Putamen (tissue), 1 donor: ENCODE results near the gene AFAP1L1.
A peak's percentile ranks its signal among the peaks of the same experiment; 100 is the strongest.
"Not testable (repeated sequence)": the region's sequence is repeated elsewhere in the genome, so short reads cannot be mapped to it uniquely, and the experiment has no call there.

ENCODE experiments used
- DNase-seq: peaks from one replicate; pipeline ENCODE4 v3.0.0-alpha.2; 2016; ENCODE audit warnings: low spot score

The AFAP1L1 gene

DNA sequence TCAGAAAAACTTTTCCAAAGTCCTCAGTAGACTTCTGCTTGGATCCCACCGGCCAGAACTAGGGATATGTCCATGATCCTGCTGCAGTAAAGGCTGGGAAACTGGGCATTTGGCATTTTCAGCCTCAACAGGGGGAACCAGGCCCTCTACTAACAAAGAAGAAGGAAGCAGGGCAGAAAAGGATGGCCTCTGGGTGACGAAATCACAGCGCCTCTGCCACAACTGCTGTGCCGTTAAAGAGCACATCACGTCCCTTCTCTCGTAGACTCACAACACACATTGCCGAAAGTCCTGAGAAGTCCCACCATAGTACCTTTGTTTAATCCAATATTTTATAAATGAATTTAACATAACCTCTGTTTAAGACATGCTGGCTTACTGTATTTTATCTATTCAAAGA, 10.4 kb upstream of the AFAP1L1 start:
- DNase-seq = no peak

DNA sequence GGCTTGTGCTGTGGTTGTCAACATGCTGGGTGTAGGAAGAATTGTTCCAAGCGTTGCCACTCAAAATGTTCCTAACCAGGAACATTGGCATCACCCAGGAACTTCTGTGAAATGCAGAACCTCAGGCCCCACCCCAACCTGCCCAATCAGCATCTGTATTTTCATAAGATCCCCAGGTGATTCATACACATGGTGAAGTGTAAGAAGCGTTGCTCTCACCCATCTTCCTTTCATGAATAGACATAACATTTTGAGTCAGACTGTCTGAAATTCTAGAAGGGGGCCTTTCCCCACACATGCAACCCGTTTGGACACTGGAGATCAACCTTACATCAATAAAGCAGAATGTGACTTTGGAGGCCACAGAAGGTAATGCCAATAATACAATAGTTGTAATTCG, 9.3 kb upstream of the AFAP1L1 start:
- no peak for DNase-seq

DNA sequence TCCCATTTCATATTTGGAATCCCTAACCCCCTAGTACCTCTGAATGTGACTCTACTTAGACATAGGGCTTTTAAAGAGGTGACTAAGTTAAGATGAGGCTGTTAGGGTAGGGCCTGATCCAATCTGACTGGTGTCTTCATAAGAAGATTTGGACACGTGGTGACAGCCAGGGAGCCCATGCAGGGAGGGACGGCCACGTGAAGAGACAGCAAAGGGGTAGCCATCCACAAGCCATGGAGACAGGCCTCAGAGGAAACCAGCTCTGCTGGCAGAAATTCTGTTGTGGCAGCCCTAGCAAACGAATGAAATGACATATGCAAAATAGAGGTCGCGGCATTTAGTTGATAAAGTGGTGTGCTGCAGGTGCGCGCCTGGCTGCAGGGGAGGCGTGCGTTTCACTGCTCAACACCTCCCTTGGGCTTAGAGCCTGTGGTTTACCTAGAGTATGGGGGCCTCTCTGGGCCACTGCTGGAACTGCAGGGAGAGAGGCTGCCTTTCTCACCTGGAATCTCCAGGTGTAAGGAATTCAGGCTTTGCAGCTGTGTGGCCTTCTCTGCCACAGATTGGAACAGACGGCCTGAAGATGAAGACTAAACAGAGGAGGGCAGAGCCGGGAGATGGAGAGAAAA, 7.1 kb upstream of the AFAP1L1 start:
- no peak for DNase-seq

DNA sequence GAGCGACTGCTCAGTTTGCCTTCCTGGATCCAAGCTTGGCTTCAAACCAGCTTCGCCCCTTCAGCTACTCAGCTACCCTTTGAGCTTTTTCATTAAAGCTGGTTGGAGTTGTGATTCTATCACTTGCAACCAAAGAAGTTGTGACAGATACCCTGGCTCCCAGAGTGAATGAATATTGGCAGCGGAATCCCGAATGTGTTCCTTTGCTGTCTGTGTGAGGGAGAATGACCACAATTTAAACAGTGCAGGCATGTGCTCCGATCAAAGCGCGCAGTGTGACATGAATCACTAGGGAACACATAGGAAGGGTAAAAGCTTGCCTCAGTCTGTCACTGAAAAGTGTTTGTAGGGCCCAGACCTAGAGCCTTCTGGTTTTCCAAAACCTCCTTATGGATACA, 6.6 kb upstream of the AFAP1L1 start:
- DNase-seq = no peak

DNA sequence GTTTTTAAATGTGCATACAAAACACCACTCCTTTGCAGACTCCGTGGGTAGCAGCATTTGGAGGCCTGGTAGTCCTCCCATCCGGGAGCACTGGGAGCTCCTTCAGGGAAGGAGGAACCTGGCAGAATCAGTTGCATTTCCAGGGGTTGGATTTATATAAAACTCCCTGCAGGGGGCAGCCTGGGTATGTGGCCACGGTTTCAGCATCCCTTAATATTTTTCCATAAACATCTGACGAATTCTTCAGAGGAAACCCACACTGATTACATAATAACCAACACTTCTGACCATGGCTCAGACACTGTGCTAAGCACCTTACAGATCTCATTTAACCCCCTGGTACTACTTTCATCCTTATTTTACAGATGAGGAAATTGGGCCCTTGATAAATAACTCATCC, 6.1 kb upstream of the AFAP1L1 start:
- no peak for DNase-seq

DNA sequence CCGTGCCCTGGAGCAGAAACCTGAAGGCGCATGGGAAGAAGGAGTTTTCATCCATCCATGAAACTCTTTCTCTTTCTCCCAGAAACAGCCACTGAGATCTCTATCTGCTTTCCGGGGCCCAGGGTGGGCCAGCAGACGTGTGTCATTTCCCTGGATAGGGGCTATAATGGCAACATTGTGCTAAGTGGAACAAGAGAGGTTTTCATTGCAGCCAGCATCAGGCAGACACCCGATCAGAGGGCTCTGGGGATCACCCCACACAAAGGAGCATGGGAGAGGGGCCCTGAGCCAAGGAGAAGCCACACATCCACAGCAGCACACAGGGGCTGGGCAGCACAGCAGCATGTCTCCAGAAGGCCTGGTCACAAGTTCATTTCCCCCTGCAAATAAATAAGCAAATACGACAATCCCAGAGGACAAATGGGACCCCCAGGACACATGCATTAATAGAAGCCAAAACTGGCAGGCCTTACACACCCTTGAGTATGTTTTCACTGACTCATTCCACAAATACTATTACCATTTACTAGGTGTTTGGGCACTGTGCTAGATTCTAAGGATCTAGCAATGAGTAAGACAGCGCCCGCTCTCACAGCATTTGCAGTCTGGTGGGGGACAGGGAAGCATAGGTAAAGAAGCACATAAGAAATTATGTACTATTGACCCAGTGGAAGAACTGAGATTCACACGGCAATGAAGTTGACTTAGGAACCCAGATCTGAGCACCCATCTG, 4.3 kb upstream of the AFAP1L1 start:
- DNase-seq = peak; percentile 91

DNA sequence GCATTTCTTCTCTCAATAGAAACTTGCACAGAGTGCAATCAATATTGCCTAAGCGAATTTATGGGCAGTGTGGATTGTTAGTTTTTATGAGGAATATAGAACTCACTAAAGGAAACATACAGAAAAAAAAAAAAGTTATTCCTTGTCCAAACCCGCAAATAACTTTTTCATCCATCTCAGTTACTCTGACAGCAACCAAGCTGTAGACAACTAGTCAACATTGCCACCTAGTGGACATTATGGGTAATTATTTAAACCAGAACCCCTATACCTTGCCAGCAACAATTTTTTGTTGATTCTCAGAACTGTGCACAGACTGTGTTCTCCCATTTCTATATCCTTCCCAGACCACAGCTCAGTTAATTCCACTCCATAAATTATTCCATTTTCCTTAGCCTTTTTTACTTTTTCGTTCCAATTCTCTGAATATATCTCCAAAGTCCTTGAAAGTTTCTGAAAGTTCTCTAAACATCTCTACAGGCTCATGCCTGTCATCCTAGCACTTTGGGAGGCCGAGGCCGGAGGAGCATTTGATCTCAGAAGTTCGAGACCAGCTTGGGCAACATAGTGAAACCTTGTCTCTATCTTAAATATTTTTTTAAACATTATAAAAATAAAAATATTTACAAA, 2.6 kb upstream of the AFAP1L1 start:
- peak; percentile 57 for DNase-seq

DNA sequence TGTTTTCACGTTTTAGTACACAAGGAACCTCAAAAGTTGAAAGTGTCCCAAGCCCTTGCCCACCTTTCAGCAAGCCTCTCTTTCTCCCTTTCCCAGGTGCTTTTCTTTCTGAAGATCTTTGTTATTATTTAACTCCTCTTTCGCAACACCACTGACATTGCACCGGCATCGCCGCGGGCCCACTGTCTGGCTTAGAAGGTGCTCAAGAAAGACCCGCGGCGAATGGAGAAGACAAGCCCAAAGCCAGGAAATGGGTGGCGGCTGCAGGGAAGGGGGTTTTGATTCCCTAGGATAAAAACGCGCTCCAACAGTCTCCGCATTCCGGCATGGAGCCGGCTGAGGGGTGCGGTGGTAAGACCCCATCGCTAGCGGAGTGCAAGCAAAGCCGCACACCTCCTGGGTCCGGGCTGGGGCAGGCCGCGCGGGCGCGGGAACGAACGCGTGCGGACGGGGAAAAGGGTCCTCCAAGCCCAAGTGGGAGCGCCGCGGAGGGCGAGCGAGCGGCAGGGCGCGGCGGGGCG, 404 bp upstream of the AFAP1L1 start:
- DNase-seq = no peak

DNA sequence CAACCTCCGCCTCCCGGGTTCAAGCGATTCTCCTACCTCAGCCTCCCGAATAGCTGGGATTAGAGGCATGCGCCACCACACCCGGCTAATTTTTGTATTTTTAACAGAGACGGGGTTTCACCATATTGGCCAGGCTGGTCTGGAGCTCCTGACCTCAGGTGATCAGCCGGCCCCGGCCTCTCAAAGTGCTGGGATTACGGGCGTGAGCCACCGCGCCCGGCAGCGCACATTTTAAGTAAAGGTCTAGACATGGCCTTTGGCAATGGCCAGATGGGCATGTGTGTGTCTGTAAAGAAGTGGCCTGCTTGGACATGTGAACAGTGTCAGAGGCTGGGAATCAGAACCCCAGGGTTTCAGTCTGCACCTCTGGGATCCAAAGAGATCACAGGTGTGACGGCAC, 1.1 kb downstream of the AFAP1L1 start:
- DNase-seq = not testable (repeated sequence)

DNA sequence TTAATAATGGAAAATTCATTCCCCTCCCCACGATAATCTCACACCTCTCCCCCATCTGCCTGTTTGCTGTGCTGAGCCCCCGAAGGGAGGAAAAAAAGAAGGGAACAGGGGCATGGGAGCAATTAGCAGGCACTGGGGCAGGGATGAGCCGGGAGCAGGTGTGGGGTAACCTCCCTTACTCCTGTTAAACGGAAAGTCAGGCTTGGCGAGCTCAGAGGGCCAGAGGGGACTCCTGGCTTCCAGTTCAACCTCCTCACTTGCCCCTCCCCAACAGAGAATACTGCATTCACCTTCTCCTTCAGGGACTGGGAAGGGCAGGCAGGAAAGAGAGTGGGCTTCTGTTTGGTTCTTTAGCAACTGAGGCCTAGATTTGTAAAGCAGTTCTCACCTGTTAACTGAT, 1.6 kb downstream of the AFAP1L1 start:
- no peak for DNase-seq

DNA sequence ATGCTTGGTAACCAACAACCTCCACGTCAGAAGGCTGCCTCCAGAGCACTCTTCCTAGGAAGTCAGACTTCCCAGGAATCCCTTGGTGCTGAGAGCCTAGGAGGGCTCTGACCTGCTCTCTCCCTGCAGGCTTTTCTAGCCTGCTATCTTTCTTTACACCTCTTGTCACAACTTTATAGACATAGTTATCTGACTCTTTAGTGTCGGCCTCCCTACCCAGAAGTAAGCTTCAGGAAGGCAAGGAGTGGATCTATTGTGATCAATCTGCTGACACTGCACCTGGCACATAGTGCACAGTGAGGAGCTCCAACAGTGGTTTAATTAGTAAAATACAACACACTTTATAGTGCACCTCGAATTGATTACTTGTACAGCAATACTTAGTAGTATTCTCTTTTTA, 2.3 kb downstream of the AFAP1L1 start:
- no peak for DNase-seq

DNA sequence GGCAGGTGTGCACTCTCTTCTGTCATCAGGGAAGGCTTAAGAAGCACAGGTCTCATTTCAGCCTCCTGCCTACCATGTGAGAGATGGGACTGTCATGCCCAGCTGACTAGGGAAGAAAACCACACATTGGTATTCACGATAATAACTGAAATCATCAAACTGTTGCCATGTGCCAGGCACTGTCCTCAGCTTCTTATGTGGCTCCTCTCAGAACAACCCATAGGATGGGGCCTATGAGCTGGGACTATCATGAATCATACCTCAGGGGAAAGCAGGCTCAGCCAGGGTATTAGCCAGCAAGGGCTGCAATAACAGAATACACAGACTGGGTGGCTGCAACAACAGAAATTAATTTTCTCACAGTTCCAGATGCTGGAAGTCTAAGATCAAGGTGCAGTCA, 3.3 kb downstream of the AFAP1L1 start:
- no peak for DNase-seq

DNA sequence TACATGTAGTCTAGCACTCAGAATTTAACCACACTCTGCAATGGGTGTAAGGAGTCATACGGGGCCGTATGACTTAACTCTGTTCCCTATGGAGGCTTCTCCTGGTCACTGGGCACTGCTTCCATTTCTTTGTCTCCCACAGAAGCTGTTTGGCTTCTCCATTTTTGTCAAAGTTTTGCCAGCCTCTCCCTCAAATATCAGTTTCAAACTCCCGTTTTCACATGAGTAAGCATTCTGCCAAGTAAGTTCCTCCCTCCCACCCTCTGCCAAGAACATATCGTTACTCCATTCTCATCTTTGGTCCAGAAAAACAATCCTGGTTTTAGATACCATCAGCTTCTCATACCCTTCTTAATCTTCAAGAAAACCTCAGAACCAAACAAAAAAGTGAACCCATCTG, 6.1 kb downstream of the AFAP1L1 start:
- DNase-seq = no peak

DNA sequence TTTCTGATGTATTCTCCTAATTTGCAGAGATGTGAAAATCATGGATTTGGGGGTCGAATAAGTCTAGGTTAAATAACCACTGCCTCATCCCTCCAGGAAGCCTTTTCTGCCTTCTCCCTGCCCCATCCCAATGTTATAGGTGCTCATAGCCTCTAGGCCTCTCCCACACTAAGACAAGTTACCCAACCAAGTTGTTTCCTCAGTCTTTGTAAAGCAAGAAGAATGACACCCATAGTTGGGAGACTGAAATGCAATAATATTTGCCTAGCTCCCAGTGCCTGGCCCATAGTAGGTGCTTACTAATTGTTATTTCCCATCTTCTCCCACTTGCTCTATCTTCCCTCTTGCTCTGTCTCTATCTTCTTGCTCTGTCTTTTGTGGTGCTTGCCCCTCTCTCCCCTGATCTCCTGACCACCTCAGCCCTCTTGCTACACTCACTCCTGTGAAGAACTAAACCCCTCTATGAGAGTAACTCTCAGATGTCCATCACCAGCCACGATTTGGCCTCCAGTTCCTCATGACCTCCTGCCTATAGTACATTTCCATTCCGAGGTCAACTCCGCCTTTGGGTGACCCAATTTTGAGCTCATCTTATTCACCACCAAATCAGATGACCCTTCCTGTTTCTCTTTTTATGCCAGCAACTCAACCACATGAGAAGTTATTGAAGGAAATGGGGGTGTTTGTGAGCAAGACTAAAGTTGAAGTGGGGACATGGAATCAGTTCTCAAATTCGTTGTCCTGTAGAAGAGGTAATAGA, 7.0 kb downstream of the AFAP1L1 start:
- DNase-seq = no peak

DNA sequence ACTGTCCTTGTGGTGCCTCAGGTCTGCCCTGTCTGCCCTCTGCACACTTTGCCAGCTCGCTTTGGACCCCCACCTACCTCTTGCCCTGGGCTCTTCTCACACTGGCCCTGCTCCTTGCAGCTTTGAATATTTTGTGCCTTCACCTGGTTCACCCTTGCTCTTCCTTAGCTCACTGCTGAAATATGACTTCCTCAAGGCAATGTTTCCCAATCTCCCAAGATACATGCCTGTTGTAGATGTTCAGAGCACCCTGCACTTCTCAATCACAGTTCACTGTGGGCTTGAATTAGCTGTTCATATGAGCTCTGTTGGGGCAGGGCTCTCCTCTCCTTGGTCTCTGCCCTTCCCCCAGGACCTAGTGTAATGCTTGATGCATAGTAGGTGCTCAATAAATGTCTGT, 8.0 kb downstream of the AFAP1L1 start:
- no peak for DNase-seq

DNA sequence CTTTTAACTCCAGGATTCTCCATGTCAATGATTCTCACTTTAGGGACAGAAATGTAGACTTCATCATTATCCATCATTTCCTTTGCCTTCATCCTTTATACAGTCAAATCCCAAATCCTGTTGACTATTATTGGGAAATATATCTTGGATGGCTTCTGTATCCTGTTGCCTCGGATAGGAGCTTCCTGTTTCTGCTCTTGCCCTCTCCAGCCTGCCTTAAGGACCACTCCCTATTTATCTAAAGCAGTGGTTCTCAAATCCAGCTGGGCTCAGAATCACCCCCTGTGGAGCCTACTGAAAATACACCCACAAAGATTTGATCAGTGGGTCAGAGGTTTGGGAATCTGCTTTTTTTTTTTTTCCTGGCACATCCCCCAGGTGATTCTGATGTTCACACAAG, 8.5 kb downstream of the AFAP1L1 start:
- DNase-seq = no peak

DNA sequence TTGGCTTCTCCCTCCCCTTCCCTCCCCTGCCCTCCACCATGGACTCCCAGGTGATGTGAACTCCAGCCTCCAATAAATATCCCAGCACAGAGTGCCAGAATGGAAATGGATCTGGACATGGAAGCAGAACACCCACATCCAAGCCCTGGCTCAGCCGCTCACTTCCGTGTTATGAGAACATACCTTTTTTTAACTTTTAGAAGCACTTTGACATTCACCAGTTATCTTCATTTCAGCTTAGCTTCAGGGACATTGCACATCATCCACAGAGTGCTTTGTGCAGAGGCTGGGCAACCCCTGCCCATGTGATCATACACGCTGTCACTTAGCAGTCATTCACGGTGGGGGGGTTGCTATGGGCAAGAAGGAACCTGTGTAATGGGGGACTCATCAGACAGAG, 9.1 kb downstream of the AFAP1L1 start:
- no peak for DNase-seq

DNA sequence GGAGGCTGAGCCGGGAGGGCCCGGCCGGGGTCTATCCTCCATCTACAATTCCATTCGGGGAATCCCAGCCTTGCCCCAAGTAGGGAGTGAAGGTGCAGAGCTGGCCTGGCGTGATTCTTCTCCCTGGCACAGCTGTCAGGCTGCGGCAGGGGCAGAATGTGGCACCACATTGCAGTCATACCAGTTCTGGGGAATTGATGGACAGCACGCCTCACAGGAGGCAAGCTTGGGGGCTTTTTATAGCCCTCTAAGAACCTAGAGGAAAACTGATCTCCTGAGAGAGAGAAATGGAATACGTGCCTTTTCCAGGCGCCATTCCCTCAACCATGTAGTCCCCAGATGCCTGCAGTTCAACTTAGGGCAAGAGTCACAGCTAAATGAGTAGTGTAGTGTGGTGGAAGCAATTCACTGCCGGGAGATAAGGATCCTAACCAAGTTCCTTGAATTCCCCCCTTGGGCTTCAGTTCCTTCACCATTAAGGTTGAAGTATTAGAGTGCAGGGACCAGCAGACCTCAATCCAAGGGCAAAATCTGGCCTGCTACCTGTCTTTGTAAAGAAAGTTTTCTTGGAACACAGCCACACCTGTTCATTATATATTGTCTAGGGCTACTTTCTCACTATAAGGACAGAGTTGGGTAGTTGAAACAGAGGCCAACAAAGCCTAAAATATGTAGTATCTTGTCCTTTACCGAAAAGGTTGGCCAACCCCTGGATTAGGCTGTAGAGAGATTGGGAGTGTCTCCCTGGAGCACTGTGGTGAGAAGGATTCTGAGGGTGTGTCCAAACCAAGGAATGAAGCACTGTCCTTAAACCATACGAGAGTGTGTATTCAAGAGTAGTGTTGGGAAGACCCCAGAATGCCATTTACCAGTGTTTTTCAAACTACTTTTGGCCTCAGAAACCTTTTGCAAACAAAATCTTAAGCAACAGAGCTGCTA, 10.6 kb downstream of the AFAP1L1 start:
- DNase-seq = no peak

DNA sequence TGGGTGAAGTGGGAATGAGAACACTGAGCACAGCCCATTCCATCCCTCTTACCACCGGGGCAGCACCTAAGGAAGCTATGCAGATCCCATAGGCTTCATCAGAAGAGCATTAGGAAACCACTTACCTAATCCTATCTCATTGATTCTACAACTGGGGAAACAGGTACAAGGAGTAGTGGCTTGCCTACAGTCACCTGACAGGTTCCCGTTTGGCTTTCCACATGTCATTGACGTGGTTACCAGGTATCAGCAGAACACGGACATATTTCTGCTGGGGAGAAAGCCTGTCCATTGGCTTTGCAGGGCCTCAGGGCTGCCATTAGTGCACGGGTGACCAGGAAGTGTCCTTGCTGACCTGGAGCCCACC, 11.3 kb downstream of the AFAP1L1 start:
- no peak for DNase-seq

DNA sequence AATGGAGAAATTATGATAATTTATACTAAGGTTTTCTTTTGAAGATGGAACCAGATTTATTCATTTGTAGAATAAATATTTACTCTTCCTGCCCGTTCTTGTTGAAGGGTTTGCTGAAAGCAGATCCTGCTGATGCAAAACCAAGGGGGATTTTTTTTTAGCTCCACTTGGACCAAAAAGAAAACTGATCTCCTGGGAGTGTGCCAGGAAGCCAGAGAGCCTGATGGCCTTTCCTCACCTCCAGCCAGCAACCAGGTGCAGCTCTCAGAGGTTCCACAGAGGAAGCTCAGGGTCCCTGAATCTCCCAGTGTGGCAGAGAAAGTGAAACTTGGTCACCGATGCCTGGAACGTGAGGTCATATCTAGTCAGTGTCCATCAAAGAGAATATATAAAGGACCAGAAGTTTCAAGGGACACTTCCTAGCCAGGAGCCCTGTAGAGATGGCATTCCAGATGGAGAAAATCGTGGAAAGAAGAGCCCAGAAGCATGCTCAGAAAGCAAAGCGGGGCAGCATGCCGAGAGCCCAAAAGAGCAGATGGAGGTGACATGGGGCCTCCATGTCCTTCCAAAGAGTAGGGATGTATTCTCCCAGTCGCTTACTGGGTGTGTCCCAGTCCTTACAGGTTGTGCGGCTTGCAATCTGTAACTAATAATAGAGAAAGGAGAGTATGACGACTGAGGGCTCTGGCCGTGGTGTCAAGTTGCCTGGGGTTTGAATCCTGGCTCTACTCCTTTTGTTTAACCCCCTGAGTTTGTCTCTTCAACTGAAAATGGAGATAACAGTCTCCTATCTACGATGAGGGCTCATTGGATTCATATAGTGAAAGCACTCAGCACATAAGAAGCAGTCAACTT, 12.2 kb downstream of the AFAP1L1 start:
- no peak for DNase-seq

DNA sequence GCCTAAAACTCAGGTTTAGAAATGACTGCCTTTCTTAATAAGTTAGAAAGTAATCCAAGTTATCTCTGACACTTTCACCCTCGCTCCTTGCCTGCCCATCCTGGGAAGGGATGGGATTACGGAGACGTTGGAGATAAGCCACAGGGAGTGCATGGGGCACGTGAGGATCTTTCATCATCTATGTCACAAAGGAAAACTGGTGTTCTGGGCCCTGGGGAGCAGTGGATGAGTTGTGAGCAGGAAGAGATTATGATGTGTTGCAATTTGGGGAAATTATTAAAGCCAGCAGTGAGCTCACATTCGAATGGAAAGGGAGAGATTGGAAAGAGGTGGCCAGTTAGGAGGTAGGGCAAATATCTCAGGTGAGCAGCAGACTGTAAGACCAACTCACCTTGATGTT, 12.8 kb downstream of the AFAP1L1 start:
- no peak for DNase-seq
